Measurements from ENCODE around the gene CAP1. TPM values are rescaled to one million over a fixed set of nuclear protein-coding genes. Genes with fewer than 3 reads are reported as not detected.
A peak's percentile ranks its signal among the peaks of the same experiment; 100 is the strongest.

The CAP1 gene
- total RNA-seq, 1 donor from 2014 or later: 66.0 TPM

GRCh38 chr1:40064797-40065499 is 24.4 kb downstream of the CAP1 start:
- peaks cover 27% of the 10 kb centered on the region for H3K4me1 ChIP-seq
- no peak for TF ChIP-seq CTCF (IDR thresholded peaks at IDR 0.05; ENCODE audit: borderline replicate concordance)
- no peak for DNase-seq
- H3K4me3 ChIP-seq: no peak overlapping the region
- no peaks in the 10 kb centered on the region for H3K27me3 ChIP-seq (ENCODE audit: low read depth)
- H3K9me3 ChIP-seq (replicated peaks): no peaks in the 10 kb centered on the region
- intact Hi-C loops (cut with micrococcal nuclease): no loop called here
- H3K36me3 ChIP-seq: peaks cover 93% of the 10 kb centered on the region
- H3K27ac ChIP-seq (replicated peaks): peak overlapping the region; percentile 11

GRCh38 chr1:40067023-40067422 is 26.5 kb downstream of the CAP1 start:
- Histone ChIP-seq H3K9me3 (replicated peaks) (no peaks in the 10 kb centered on the region), H3K27ac (replicated peaks) (no peak overlapping the region), H3K27me3 (ENCODE audit: low read depth) (no peaks in the 10 kb centered on the region), H3K4me1 (peaks cover 6% of the 10 kb centered on the region), H3K4me3 (no peak overlapping the region), H3K36me3 (peaks cover 98% of the 10 kb centered on the region)
- no peak for TF ChIP-seq CTCF (IDR thresholded peaks at IDR 0.05; ENCODE audit: borderline replicate concordance)
- no peak for DNase-seq
- intact Hi-C loops (cut with micrococcal nuclease): no loop called here

- Histone ChIP-seq H3K4me1 (peaks cover 5% of the 10 kb centered on the region), H3K27ac (replicated peaks) (no peak overlapping the region), H3K36me3 (peaks cover 100% of the 10 kb centered on the region), H3K4me3 (no peak overlapping the region), H3K9me3 (replicated peaks) (no peaks in the 10 kb centered on the region), H3K27me3 (ENCODE audit: low read depth) (no peaks in the 10 kb centered on the region)
- intact Hi-C loops (cut with micrococcal nuclease): no loop called here
- no peak for DNase-seq
- TF ChIP-seq CTCF (IDR thresholded peaks at IDR 0.05; ENCODE audit: borderline replicate concordance): no peak
Measured at GRCh38 chr1:40067851-40068250, 27.3 kb downstream of the CAP1 start.

DNA sequence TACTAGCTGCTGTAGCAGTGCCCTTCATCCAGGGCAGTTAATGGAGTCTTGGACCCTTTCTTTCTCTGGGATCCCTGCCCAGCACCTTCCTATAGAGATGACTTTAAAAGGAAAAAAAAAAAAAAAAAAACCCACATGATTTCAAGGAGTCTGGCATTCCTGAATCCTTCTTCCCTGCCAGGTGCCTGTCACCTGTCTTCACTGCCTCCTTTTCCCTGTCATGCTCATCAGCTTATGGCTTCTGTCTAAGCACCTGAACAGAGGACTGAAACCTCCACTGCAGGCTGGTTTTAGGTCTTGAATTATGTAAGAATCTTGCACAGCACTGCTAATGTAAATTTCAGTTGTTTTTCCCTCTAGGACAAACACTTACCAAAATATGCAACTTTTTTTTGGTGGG is 31.6 kb downstream of the CAP1 start:
- Histone ChIP-seq H3K27ac (replicated peaks) (no peak overlapping the region), H3K4me1 (peaks cover 2% of the 10 kb centered on the region), H3K9me3 (replicated peaks) (no peaks in the 10 kb centered on the region), H3K4me3 (no peak overlapping the region), H3K36me3 (peaks cover 96% of the 10 kb centered on the region), H3K27me3 (ENCODE audit: low read depth) (no peaks in the 10 kb centered on the region)
- DNase-seq: no peak
- intact Hi-C loops (cut with micrococcal nuclease): no loop called here
- no peak for TF ChIP-seq CTCF (IDR thresholded peaks at IDR 0.05; ENCODE audit: borderline replicate concordance)

DNA sequence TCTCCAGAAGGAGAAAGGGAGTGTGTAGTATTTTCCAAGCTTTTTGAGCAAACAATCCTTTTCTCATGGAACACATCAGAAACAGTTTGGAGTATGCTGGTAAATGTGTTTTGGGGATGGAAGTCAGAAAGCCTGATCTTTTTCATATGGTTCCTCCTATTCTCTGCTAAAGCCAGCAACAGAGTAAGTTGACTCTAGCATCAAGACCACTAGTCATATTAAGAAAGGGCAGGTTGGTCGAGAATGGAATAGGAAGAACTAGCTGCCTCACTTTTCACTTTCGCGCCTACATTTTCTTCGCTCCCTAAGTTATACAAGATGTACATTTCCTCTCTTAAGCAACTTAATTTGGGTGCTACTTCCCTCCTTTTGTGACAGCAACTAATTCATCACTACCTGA is 32.5 kb downstream of the CAP1 start:
- Histone ChIP-seq H3K36me3 (peaks cover 94% of the 10 kb centered on the region), H3K9me3 (replicated peaks) (no peaks in the 10 kb centered on the region), H3K4me3 (no peak overlapping the region), H3K27me3 (ENCODE audit: low read depth) (no peaks in the 10 kb centered on the region), H3K27ac (replicated peaks) (no peak overlapping the region), H3K4me1 (no peaks in the 10 kb centered on the region)
- intact Hi-C loops (cut with micrococcal nuclease): no loop called here
- TF ChIP-seq CTCF (IDR thresholded peaks at IDR 0.05; ENCODE audit: borderline replicate concordance): no peak
- DNase-seq: no peak

All from left ventricle myocardium inferior (tissue), 1 donor.